HG02870 (cell line): ENCODE measurements around the gene STAC2.
"Not testable (repeated sequence)": the region's sequence is repeated elsewhere in the genome, so short reads cannot be mapped to it uniquely, and the experiment has no call there.

Experiments
- ATAC-seq: cut with Tn5 transposase; IDR thresholded peaks from one replicate; pipeline ENCODE4 v1.9.1; 2021; ENCODE audit warnings: mild to moderate bottlenecking, moderate library complexity; ENCODE audit not compliant: unreplicated experiment

Gene STAC2

GRCh38 chr17:39191750-39192510 is 33.8 kb downstream of the STAC2 start:
- no peak for ATAC-seq

- no peak for ATAC-seq
Observed at GRCh38 chr17:39187152-39187830, 38.5 kb downstream of the STAC2 start.

GRCh38 chr17:39186481-39187002 is 39.2 kb downstream of the STAC2 start:
- ATAC-seq = no peak

GRCh38 chr17:39183720-39184119 is 42.0 kb downstream of the STAC2 start:
- ATAC-seq = no peak

- no peak for ATAC-seq
Observed at GRCh38 chr17:39183045-39183444, 42.7 kb downstream of the STAC2 start.

GRCh38 chr17:39181303-39181702 is 44.4 kb downstream of the STAC2 start:
- no peak for ATAC-seq

- ATAC-seq = no peak
Observed at GRCh38 chr17:39178536-39178935, 47.2 kb downstream of the STAC2 start.

GRCh38 chr17:39177256-39177655 is 48.5 kb downstream of the STAC2 start:
- no peak for ATAC-seq

GRCh38 chr17:39175695-39176093 is 50.1 kb downstream of the STAC2 start:
- no peak for ATAC-seq

- ATAC-seq = no peak
Observed at GRCh38 chr17:39174920-39175694, 50.6 kb downstream of the STAC2 start.

- no peak for ATAC-seq
Observed at GRCh38 chr17:39173526-39174274, 52.0 kb downstream of the STAC2 start.

- no peak for ATAC-seq
Observed at GRCh38 chr17:39173080-39173479, 52.7 kb downstream of the STAC2 start.

GRCh38 chr17:39171933-39172332 is 53.8 kb downstream of the STAC2 start:
- no peak for ATAC-seq

GRCh38 chr17:39170558-39170957 is 55.2 kb downstream of the STAC2 start:
- ATAC-seq = no peak

GRCh38 chr17:39170109-39170508 is 55.6 kb downstream of the STAC2 start:
- no peak for ATAC-seq

- ATAC-seq = no peak
Observed at GRCh38 chr17:39169518-39169917, 56.2 kb downstream of the STAC2 start.

- ATAC-seq = no peak
Observed at GRCh38 chr17:39169101-39169500, 56.6 kb downstream of the STAC2 start.

- not testable (repeated sequence) for ATAC-seq
Observed at GRCh38 chr17:39168503-39168902, 57.2 kb downstream of the STAC2 start.

GRCh38 chr17:39167476-39167875 is 58.3 kb downstream of the STAC2 start:
- ATAC-seq = no peak

- ATAC-seq = no peak
Observed at GRCh38 chr17:39166437-39167335, 59.1 kb downstream of the STAC2 start.
